Tongue (tissue), 2 donors: Measurements from ENCODE around the gene PCNX2. TPM values are rescaled to one million over a fixed set of nuclear protein-coding genes. Genes with fewer than 3 reads are reported as not detected.

Source experiments
- DNase-seq: peaks from one replicate; pipeline ENCODE4 v3.0.0-alpha.2; 2015
- total RNA-seq: library from RNA; depleted of rRNA; stranded (reverse); fragments of >200 nt; gene quantifications from one replicate; pipeline ENCODE4 v1.2.3, GENCODE V29; 2014

Gene PCNX2
- total RNA-seq, 1 donor from 2014 or later, result 15.8 TPM

DNA sequence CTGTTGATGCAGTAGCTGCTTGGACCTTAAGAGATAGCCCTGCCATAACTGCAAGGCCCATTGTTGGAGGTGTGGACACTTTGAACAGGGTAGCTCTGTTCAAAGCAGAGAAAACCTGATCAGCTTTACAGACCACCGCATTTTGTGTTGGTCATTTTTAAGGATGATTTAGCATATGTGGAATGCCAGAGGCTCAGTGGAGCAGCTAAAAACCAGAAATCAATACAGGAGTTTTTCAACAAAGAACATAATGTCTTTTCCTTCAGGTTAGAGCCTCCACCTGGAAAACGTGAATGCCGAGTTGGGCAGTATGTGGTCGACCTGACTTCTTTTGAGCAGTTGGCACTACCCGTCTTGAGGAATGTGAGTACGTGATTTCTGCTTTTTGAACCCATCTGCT, 339.4 kb downstream of the PCNX2 start:
- no peak for DNase-seq

DNA sequence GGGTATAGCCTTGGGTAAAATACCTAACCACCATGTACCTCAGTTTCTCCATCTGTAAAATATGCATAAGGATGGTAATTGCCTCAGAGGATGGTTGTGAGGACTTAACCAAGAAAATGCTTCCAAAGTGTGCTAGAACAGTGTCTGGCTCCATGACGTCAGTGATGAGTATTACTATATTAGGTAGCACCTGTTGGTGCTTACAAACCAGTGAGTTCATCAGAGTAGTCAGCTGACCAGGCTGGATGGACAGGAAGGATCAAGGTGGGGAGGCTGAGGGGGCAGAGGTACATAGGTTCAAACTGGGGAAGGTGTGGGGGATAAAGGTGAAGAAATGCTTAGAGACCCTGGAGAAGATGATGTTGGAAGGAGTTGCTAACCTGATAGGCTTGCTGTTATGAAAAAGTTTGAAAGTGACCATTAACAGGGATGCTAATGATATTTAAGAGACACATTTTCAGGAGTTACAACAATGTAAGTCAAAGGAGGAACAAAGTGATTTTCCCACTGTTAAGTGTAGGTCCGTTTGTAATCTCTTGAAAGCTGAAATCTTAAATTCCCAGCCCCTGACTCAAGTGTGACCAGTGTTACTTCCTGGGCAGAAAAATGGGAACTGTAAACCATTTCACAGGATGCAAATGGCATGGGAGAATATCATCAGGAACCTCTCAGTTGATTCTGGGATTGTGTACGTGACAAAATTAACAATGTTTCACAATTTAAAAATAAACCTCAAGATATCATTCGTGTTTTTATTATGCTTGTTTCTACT, 340.7 kb downstream of the PCNX2 start:
- DNase-seq, result no peak

DNA sequence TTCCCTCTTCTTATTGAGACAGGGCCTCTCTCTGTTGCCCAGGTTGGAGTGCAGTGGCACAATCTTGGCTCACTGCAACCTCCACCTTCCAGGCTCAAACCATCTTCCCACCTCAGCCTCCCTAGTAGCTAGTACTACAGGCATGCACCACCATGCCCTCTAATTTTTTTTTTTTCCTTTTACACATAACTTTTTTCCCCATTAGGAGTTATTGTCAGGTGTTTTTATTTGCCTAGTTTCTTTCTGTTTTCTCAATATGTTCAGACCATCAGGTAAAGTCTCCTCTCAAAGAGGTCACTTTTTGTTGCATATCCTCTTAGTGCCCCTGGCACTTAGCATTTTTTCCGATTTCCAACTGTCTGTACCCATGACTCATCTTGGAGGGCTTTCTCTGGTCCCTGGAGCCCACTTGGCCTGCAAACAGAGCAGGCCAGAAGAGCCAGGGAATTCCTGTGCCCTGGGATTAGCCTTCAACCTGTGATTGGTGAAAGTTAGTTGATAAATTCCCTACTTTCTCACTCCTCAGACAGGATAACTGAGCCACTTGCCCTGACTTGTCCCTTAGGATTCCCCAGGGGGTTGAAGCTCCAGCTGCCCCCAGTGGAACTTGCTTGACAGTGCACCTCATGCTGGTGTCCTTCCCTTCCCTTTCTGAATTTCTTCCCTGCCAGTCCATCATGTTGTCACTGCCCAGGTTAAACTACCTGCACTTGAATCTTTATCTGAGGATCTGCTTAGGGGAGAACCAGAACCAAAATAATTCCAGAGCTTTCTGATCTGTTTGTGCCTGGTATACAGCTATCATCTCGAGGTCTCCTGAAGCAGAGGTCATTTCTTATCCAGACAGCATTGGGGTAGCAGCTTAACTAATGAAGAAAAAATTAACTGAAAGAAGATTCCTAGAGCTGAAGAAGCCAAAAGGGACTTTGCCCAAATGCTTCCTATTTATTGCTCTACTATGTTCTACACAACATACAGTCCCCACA, 342.7 kb downstream of the PCNX2 start:
- DNase-seq, result no peak

DNA sequence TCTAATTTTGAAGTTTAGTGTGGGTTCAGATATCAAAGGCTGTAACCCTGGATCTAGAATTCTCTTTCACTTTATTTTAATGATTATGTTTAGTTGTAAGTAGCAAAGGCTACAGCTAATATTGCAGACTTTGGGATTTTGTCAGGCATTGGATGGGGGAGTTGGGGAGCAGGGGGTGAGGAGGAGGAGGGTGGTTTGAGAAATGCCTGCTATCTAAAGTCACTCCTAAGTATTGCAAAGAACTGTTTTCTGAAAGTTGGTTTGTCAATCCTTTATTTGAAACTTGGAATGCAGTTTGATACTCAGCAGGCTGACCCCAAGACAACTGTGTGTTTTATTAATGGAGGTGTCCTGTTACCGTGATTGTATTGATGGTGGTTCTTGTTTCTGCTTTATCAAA, 343.9 kb downstream of the PCNX2 start:
- no peak for DNase-seq

DNA sequence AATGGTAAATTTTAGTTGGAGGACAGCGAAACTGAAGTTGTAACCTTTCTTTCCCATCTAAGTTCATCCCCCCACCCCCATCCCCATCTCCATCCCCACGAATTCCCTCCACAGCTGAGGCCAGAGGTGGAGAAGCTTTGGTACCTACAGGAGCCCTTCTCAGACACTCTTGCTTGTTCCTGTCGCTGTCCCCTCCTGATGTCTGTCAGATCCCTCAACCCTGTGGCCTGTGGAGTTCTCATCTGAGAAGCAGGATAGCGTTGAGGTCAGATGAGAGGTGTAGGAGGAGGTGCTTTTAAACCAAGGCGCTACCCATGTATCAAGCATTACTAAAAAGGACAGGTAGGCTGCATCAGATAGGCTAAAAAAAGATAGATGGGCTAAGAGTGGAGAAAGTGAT, 344.3 kb downstream of the PCNX2 start:
- peak; percentile 36 for DNase-seq

DNA sequence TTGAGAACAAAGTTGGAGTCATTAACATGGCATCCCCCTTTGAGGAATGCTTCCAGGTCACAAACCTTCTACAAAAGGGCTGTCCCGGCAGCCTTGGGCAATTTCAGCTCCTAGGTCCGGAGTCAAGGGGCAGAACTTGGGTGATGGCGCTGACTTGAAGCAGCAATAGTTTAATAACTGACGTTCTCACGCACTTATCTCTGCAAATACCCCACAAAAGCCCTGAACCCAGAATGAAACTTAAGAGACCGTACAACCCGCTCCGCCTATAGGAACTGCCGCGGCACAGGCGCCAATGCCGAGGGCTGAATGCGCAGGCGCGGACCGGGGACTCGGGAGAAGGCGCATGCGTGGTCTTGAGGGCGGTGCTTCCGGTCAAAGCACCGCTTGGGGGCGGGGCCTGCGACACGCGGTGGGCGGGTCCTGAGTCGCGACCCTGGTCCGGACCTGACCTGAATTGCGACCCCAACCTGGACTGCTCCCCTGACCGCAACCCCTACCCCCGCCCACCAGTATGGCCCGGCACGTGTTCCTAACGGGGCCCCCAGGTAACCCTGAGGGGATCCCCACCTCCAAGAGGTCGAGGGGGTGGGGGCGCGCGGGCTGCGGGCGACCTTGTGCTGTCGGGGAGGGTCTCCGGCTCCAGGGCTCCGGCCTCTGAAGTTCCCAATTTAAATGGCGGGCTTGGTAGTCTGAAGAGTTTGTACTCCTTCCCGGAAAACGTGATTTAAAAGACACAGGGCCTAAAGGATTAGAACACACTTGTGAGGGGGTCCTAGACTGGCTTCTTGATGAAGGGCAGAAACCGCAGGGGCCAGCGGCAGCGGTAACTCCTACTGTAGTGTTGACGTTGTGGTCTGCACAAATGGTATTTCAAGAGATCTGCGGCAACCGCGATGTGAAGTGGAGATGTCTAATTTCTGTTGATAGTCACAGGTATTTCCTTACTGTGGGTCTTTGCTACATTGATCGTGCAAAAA, 345.0 kb downstream of the PCNX2 start, which contains the start of gene NTPCR:
NTPCR (plus strand) TSS at position 415 of the 980 bp plus-strand sequence; CDS start at position 515, 100 bp downstream.
- DNase-seq, result peak; percentile 98

DNA sequence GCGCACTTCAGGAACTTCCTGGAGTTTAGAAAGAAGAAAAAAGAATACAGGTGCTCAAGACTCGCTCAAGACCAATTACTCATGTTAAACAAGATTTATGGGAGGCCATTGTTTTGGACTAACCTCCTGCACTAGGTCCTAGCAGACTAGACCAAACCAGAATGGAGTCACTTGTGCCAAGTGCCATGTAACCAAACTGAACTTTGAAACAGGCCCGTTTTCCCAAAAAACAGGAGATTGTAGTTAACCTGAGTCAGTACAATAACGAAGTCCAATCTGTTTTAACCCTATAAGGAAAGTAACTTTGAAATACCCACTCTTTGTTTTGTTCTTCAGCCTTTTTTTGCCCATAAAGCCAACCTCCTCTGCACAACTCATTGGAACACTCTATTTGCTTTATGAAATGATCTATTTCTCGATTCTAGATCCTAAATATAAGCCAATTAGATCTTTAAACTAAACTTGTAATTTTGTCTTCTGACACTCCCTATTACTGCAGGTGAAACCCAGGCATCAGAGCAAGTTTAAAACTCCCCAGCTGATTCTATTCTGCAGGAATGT, 345.8 kb downstream of the PCNX2 start:
- DNase-seq, result no peak

DNA sequence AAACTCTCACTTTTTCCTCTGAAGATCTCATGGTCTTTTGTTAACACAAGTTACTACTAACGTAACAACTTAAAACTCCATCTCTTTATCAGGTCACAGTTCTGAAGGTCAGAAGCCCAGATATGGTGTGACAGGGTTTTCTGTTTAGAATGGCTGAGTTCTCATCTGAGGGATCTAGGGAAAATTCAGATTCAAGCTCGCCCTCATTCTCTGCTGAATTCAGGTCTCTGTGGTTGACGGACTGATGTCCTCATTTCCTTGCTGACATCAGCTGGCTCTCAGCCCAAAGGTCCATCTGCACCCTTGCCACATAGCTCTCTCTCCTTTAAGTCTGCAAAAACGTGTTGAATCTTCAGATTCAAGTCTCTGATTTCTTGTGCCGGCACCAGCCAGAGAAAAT, 351.2 kb downstream of the PCNX2 start:
- no peak for DNase-seq

DNA sequence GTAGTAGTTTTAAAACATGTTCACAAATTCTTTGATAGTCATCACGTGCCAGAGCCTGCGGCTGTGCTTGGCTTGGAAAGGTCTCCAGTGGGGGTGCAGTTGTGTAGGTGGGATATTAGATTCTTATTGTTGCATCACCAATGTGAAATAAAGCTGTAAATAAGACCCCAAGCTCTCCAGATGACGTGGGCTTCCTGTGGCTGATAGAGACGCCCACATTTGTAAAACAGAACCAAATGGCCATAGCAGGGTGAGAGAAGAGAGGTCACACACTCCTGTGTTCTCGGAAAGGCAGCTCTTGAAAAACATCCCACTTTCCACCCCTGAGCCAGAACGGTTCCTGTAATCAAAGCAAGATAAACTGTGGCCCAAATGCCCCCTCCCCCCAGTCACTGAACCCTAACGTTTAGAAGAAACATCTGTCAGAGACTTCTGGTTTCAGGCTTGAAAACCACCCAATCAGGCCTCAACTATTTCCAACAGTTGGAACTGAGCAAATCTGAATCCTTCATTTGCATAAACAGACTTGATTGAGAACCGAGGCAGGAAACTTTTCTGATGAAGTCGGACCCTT, 351.8 kb downstream of the PCNX2 start:
- no peak for DNase-seq

DNA sequence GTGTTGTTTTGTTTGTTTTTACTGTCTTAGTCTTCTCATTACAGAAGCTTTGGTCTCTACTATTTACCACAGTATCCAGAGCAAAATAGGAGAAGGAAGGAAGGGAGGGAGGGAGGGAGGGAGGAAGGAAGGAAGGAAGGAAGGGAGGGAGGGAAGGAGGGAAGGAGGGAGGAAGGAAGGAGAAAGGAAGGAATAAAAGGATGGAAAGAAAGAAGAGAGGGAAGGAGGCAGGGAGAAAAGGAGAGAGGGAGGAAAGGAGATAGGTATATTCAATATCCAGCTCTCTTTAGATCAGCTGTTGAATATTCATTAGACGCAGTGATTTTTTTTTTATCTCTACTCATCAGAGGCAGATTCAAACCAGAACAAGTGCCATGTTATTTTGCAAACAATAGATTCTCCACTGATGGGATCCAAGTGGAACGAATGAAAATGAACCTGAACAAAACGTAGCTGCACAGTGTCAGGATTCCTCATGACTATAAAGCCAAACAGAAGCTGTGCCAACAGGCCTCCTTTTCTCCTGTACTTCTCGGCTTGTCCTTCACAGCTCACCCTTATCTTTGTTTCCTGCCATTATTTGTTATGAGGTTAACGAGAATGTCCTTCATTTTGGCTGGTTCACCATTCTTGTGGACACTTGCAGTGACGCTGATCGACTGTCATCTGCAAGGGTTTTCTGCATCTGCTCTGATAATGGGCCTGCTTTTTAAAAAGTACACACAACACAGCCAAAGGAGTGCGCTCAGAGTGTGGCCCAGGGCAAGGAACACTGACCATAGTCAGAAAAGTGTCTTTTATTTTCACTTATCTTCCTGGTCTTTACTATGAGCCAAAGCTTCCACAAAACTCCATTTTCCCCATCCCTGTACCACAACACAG, 352.9 kb downstream of the PCNX2 start:
- DNase-seq, result no peak

DNA sequence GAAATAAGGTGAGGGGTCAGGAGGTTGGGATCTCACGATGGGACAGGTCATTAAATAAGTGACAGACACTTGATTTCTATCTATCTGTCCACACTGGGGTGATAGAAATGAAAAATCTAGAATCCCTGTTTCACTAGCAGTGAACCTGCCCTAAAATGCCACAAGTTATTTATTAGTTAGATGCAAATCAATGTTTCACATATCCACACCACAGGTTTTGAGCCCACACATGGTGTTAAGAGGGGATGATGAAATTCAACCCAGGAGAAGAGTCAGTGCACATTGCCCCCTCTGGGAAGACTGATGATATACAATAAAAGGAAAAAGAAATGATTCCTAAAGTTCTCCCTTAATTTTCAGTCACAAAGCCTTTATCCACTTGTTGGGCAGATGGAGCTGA, 355.3 kb downstream of the PCNX2 start:
- DNase-seq, result no peak

DNA sequence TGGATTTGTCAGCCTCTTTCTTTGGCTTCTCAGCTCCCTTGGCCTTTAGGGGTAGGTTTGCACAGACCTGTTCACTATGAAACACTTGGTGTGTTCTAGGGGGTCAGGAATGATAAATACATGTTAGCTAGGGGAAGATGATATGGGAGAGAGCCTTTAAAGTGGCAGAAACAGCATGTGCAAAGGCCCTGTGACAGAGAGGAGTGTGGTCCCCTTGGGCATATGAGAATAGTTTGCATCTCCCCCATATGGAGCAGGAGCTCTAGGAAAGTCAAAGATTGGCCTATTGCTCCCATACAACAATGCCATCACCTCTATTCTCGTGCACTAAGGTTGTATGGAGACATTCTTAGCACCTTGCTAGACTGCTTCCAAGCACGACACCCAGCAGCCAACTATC, 355.8 kb downstream of the PCNX2 start:
- DNase-seq, result no peak

DNA sequence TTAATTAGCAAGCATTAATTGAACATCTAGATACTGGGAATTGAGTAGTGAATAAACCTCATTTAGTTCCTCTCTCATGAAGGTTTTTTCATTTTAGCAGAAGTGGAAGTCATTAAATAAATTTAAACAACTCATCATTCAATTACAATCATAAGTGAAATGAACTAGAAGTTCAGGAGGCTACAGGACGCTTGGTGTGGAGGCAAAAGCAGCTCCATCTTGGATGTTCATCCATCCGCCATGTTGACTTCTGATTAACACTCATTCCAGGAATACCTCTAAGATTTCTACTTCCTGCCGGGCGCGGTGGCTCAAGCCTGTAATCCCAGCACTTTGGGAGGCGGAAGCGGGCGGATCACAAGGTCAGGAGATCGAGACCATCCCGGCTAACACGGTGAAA, 356.6 kb downstream of the PCNX2 start:
- no peak for DNase-seq

DNA sequence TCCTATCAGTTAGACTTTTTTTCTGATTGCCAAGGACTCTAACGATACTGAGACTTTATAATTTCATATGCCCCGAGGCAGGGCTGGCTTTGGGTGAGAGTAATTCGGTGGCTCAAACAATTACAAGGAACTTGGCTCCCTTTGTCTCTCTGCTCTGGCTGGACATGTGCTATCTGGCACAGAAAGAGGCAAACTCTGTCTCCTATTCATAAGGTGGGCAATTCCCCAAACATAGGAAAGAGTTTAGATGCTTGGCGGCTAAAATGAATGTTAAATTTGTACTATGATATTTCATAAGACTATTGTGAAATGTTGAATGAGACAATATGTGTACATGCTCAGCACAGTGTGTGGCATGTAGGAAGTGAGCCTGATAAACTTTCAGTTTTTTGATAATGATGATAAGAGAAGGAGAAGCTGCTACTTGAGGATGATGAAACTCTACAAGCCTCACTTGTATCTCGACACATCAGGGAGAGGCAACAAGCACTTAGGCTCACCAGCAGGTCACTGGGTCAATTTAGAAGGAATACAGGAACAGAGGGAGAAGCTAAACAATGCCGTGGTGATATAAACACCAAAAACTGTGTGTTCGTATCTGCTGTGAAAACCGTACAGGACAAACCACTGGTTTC, 357.7 kb downstream of the PCNX2 start:
- DNase-seq, result no peak

DNA sequence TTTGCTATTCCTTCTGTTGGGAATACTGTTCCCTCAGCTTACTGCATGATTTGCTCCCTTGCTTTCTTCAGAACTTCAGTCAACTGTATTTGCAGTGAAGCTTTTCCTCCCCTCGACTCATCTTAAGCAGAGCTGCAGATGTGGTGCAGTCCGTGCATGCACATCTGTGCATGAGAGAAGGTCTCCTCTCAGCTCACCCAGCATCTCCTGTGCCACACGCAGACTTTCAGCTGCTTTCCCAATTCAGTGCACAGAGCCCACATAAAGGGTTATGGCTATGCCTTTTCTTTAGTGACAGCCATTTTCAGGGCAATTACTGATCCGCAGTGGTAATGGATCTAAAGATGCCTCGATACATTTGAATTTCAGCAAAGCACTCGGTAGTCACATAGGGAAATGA, 358.6 kb downstream of the PCNX2 start:
- DNase-seq, result no peak
